B cell (primary cell): Measurements from ENCODE around the gene CERS6.
"Not testable (repeated sequence)": the region's sequence is repeated elsewhere in the genome, so short reads cannot be mapped to it uniquely, and the experiment has no call there.

Experiments
- EZH2 ChIP-seq: IDR thresholded peaks from 2 replicates; pipeline ENCODE4 v1.6.1; 2012; ENCODE audit warnings: borderline replicate concordance, low read depth, mild to moderate bottlenecking, moderate library complexity, low read length; ENCODE audit not compliant: insufficient read depth, poor library complexity, severe bottlenecking
- TF ChIP-seq, protein P1 (sequence below): fragments of 200-600 bp; IDR thresholded peaks from one replicate; pipeline ENCODE4 v1.8.0; 2022; ENCODE audit warnings: antibody characterized with exemption, mild to moderate bottlenecking

DNA sequence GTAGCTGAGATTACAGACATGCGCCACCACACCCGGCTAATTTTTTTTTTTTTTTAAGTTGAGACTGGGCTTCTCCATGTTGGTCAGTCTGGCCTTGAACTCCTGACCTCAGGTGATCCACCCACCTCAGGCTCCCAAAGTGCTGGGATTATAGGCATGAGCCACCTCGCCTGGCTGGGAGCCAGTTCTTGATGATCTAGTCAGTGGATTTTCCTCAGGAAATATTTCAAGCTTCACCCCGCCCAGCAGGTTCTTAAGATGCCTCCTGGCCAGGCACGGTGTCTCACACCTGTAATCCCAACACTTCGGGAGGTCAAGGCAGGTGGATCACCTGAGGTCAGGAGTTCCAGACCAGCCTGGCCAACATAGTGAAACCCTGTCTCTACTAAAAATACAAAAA lies 312.3 kb downstream of the CERS6 start:
- TF ChIP-seq EZH2, result not testable (repeated sequence)
- TF ChIP-seq, protein P1, sequence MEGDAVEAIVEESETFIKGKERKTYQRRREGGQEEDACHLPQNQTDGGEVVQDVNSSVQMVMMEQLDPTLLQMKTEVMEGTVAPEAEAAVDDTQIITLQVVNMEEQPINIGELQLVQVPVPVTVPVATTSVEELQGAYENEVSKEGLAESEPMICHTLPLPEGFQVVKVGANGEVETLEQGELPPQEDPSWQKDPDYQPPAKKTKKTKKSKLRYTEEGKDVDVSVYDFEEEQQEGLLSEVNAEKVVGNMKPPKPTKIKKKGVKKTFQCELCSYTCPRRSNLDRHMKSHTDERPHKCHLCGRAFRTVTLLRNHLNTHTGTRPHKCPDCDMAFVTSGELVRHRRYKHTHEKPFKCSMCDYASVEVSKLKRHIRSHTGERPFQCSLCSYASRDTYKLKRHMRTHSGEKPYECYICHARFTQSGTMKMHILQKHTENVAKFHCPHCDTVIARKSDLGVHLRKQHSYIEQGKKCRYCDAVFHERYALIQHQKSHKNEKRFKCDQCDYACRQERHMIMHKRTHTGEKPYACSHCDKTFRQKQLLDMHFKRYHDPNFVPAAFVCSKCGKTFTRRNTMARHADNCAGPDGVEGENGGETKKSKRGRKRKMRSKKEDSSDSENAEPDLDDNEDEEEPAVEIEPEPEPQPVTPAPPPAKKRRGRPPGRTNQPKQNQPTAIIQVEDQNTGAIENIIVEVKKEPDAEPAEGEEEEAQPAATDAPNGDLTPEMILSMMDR, result not testable (repeated sequence)
